ENCODE measurements around the gene GNAI1.

DNA sequence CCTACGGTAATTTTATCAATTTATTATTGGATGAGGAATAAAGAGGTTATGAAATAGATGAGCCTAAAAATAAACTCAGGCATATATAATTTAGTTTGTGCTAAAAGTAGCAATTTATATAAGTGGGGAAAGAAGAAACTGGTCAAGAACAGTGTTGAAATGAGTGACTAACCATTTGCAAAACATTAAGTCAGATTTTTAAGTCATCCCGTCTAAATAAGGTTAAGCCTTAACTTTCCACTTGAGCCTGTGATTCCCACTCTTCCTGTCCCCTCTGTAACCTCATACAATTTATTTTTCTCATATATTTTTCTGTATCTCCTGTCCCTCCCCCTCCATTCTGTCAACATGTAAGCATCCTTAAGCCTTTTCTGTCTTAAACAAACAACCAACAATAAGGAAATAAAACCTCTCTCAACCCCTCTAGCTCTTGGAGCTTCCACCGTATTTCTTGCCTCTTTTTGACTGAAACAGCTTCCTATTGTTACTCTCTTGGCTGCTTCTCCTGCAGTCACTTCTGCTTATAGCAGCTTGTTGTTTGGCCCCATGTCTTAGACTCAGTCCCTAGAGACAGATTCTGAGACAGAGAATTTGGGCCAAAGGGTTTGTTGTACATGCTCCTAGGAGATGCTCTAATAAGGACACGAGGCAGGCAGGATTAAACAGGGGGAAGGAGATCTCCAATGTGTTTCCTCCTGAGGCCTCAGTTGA is 109.7 kb downstream of the GNAI1 start:
- TF ChIP-seq CTCF (IDR thresholded peaks at IDR 0.05) (no peak), POLR2A (IDR thresholded peaks at IDR 0.05) (no peak)

Measured in uterus (tissue), 2 donors.